ENCODE results near the gene C1orf174.

C1orf174 gene

GRCh38 chr1:3864884-3865283 is 35.2 kb downstream of the C1orf174 start:
- DNase-seq = no peak

GRCh38 chr1:3863231-3863935 is 36.7 kb downstream of the C1orf174 start:
- peak; percentile 54 for DNase-seq

GRCh38 chr1:3858231-3858981 is 41.7 kb downstream of the C1orf174 start:
- no peak for DNase-seq

GRCh38 chr1:3857791-3858129 is 42.3 kb downstream of the C1orf174 start:
- DNase-seq = no peak

- peak; percentile 92 for DNase-seq
Measured at GRCh38 chr1:3856923-3857790, 42.9 kb downstream of the C1orf174 start, which contains the start of the genes CEP104 and DFFB. Gene CEP104, minus strand, starts transcription at chr1:3857211. Its CDS starts 4,804 bp downstream, at chr1:3852407. Gene DFFB, plus strand, starts transcription at chr1:3857476. Its CDS starts 128 bp downstream, at chr1:3857604.

- no peak for DNase-seq
Measured at GRCh38 chr1:3852711-3853485, 47.2 kb downstream of the C1orf174 start.

GRCh38 chr1:3852091-3852490 is 48.0 kb downstream of the C1orf174 start:
- DNase-seq = no peak

GRCh38 chr1:3851292-3851691 is 48.8 kb downstream of the C1orf174 start:
- no peak for DNase-seq

- no peak for DNase-seq
Measured at GRCh38 chr1:3850857-3851256, 49.2 kb downstream of the C1orf174 start.

- no peak for DNase-seq
Measured at GRCh38 chr1:3847081-3847480, 53.0 kb downstream of the C1orf174 start.

- DNase-seq = no peak
Measured at GRCh38 chr1:3846541-3846940, 53.5 kb downstream of the C1orf174 start.

- no peak for DNase-seq
Measured at GRCh38 chr1:3842912-3843311, 57.2 kb downstream of the C1orf174 start.

- no peak for DNase-seq
Measured at GRCh38 chr1:3841491-3841890, 58.6 kb downstream of the C1orf174 start.

Measured in left hindlimb (tissue), 1 donor.